Liver (tissue), 9 donors: ENCODE measurements around the gene MAML3. TPM values are rescaled to one million over a fixed set of nuclear protein-coding genes. Genes with fewer than 3 reads are reported as not detected.

ENCODE experiments used
- DNase-seq: peaks from one replicate; pipeline ENCODE4 v3.0.0-alpha.2; 2017; ENCODE audit warnings: low spot score
- H3K27ac ChIP-seq, 2 donors: one replicate each; pipeline ENCODE4 v1.7.0; 2013; ENCODE audit warnings: inconsistent platforms in 2 of 2, low read length in 2 of 2, control low read depth in 1 of 2, low read depth in 1 of 2, mild to moderate bottlenecking in 1 of 2
- H3K27me3 ChIP-seq, 4 donors: one replicate each; pipeline versions ENCODE4 v1.6.1 to v1.7.0; 2013; ENCODE audit warnings: low read length in 3 of 4, inconsistent platforms in 1 of 4, mild to moderate bottlenecking in 1 of 4, moderate library complexity in 1 of 4; ENCODE audit not compliant: control insufficient read depth in 4 of 4, insufficient read depth in 4 of 4
- H3K36me3 ChIP-seq, 4 donors: one replicate each; pipeline versions ENCODE4 v1.6.1 to v1.7.0; 2013; ENCODE audit warnings: low read length in 3 of 4, mild to moderate bottlenecking in 3 of 4, low read depth in 1 of 4, moderate library complexity in 1 of 4; ENCODE audit not compliant: control insufficient read depth in 4 of 4, insufficient read depth in 3 of 4
- H3K4me1 ChIP-seq, 4 donors: one replicate each; pipeline versions ENCODE4 v1.6.1 to v1.7.0; 2013; ENCODE audit warnings: low read length in 3 of 4, mild to moderate bottlenecking in 3 of 4, moderate library complexity in 1 of 4; ENCODE audit not compliant: control insufficient read depth in 4 of 4, insufficient read depth in 4 of 4
- H3K4me3 ChIP-seq, 3 donors: one replicate each; pipeline versions ENCODE4 v1.6.1 to v1.7.0; 2013; ENCODE audit warnings: low read length in 3 of 3, control low read depth in 1 of 3, low read depth in 1 of 3, mild to moderate bottlenecking in 1 of 3
- H3K9ac ChIP-seq, 2 donors: one replicate each; pipeline ENCODE4 v1.7.0; 2013; ENCODE audit warnings: low read length in 2 of 2, mild to moderate bottlenecking in 2 of 2, moderate library complexity in 2 of 2, control low read depth in 1 of 2, low read depth in 1 of 2
- H3K9me3 ChIP-seq, 4 donors: one replicate each; pipeline versions ENCODE4 v1.6.1 to v1.7.0; 2013; ENCODE audit warnings: low read length in 3 of 4; ENCODE audit not compliant: control insufficient read depth in 4 of 4
- CTCF ChIP-seq: fragments of 150-350 bp; IDR thresholded peaks from 2 replicates; pipeline ENCODE4 v1.5.1; 2017; ENCODE audit warnings: improper control_type of control experiment, low read depth, low read length; ENCODE audit not compliant: missing input control
- FOXA1 ChIP-seq: IDR thresholded peaks from 2 replicates; pipeline ENCODE4 v1.6.1; 2016; ENCODE audit warnings: antibody characterized with exemption
- FOXA2 ChIP-seq: IDR thresholded peaks from 2 replicates; pipeline ENCODE4 v1.6.1; 2016; ENCODE audit warnings: antibody characterized with exemption
- GABPA ChIP-seq, 2 donors: IDR thresholded peaks in 1 of 2; conservative IDR thresholded peaks in 1 of 2; 2 replicates each; pipeline ENCODE4 v1.6.1; 2016; ENCODE audit warnings: antibody characterized with exemption in 2 of 2, mild to moderate bottlenecking in 1 of 2, moderate library complexity in 1 of 2
- HNF4G ChIP-seq: IDR thresholded peaks from 2 replicates; pipeline ENCODE4 v1.6.1; 2016; ENCODE audit warnings: antibody characterized with exemption
- JUND ChIP-seq, 2 donors: IDR thresholded peaks; 2 replicates each; pipeline ENCODE4 v1.6.1; 2016; ENCODE audit warnings: antibody characterized with exemption in 2 of 2
- RAD21 ChIP-seq, 2 donors: IDR thresholded peaks; 2 replicates each; pipeline ENCODE4 v1.6.1; 2016; ENCODE audit warnings: antibody characterized with exemption in 2 of 2, mild to moderate bottlenecking in 2 of 2
- REST ChIP-seq: IDR thresholded peaks from 2 replicates; pipeline ENCODE4 v1.6.1; 2016; ENCODE audit warnings: antibody characterized with exemption, mild to moderate bottlenecking
- RXRA ChIP-seq, 2 donors: IDR thresholded peaks; 2 replicates each; pipeline ENCODE4 v1.6.1; 2017 to 2018; ENCODE audit warnings: antibody characterized with exemption in 2 of 2, mild to moderate bottlenecking in 1 of 2
- SP1 ChIP-seq: IDR thresholded peaks from 2 replicates; pipeline ENCODE4 v1.6.1; 2018; ENCODE audit warnings: antibody characterized with exemption, mild to moderate bottlenecking
- YY1 ChIP-seq: IDR thresholded peaks from 2 replicates; pipeline ENCODE4 v1.6.1; 2016; ENCODE audit warnings: antibody characterized with exemption, mild to moderate bottlenecking
- ZBTB33 ChIP-seq: IDR thresholded peaks from 2 replicates; pipeline ENCODE4 v1.6.1; 2016; ENCODE audit warnings: antibody characterized with exemption
- WGBS: extraction: QIAGEN DNeasy Blood & Tissue Kit; methylation state at CpG from one replicate; pipeline ENCODE4 v1.1.7; 2013; 5-methylcytosine and 5-hydroxymethylcytosine counted together
- polyA plus RNA-seq, 2 donors: library from polyadenylated mRNA; stranded (reverse) in 1 of 2; unstranded in 1 of 2; fragments of 200-250 nt in 1 of 2; fragments of >200 nt in 1 of 2; fragmentation: Nextera tagmentation in 1 of 2; extraction: Ambion mirVana in 1 of 2; gene quantifications; one replicate each; pipeline versions ENCODE4 v1.2.1 to v1.2.3, GENCODE V29; 2013 to 2015
- total RNA-seq, 2 donors: library from RNA; depleted of rRNA; stranded (reverse); fragments of >200 nt; gene quantifications; one replicate each; pipeline ENCODE4 v1.2.3, GENCODE V29; 2014
- TF ChIP-seq, protein P1 (sequence below): IDR thresholded peaks from 2 replicates; pipeline ENCODE4 v1.6.1; 2016; ENCODE audit warnings: antibody characterized with exemption
- TF ChIP-seq, protein P2 (sequence below): IDR thresholded peaks from 2 replicates; pipeline ENCODE4 v1.6.1; 2016; ENCODE audit warnings: antibody characterized with exemption
- donor health status: healthy.
- donor health status: healthy.
- donor health status: healthy.
- donor health status: healthy.
- donor health status: healthy.

MAML3 gene
- total and polyA plus RNA-seq, 4 donors: 1.3 to 4.3 (median 2.7) TPM

- Histone ChIP-seq H3K27me3 (no peaks in the 10 kb centered on the region), H3K9me3 (no peaks in the 10 kb centered on the region), H3K4me1 (no peaks in the 10 kb centered on the region), H3K36me3 (no peaks in the 10 kb centered on the region), H3K9ac (no peak overlapping the region), H3K4me3 (no peak overlapping the region), H3K27ac (no peak overlapping the region)
- WGBS: 87% methylated on average over 7 of the region's 7 CpGs
- TF ChIP-seq, protein P1, sequence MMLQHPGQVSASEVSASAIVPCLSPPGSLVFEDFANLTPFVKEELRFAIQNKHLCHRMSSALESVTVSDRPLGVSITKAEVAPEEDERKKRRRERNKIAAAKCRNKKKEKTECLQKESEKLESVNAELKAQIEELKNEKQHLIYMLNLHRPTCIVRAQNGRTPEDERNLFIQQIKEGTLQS: no peak
- no peak for TF ChIP-seq REST
- no peak for TF ChIP-seq JUND (IDR thresholded peaks at IDR 0.05)
- no peak for TF ChIP-seq RXRA (IDR thresholded peaks at IDR 0.05)
- TF ChIP-seq SP1: no peak
- no peak for DNase-seq
Observed at GRCh38 chr4:140082391-140082755, 71.6 kb downstream of the MAML3 start.

GRCh38 chr4:140081641-140082390 lies 72.2 kb downstream of the MAML3 start:
- H3K9ac ChIP-seq: no peak overlapping the region
- DNase-seq: no peak
- H3K27ac ChIP-seq: no peak overlapping the region
- no peak overlapping the region for H3K4me3 ChIP-seq
- H3K4me1 ChIP-seq: no peaks in the 10 kb centered on the region
- H3K27me3 ChIP-seq: no peaks in the 10 kb centered on the region
- H3K36me3 ChIP-seq: no peaks in the 10 kb centered on the region
- TF ChIP-seq, protein P1: no peak
- TF ChIP-seq CTCF: no peak
- no peak for TF ChIP-seq HNF4G
- no peak for TF ChIP-seq FOXA1
- TF ChIP-seq RAD21 (IDR thresholded peaks at IDR 0.05): no peak
- TF ChIP-seq, protein P2, sequence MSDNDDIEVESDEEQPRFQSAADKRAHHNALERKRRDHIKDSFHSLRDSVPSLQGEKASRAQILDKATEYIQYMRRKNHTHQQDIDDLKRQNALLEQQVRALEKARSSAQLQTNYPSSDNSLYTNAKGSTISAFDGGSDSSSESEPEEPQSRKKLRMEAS: no peak
- TF ChIP-seq GABPA (IDR thresholded peaks at IDR 0.05 in 1 of 2, conservative IDR thresholded peaks at IDR 0.05 in 1 of 2): no peak
- no peak for TF ChIP-seq YY1
- TF ChIP-seq FOXA2: no peak
- TF ChIP-seq SP1: no peak
- TF ChIP-seq JUND (IDR thresholded peaks at IDR 0.05): no peak
- no peak for TF ChIP-seq ZBTB33
- H3K9me3 ChIP-seq: no peaks in the 10 kb centered on the region
- WGBS: 80% methylated on average over 8 of the region's 8 CpGs
